Ramos (cell line): ENCODE measurements around the gene STPG1.

Source experiments
- in situ Hi-C: fragments of 300-500 bp; cut with MboI; formaldehyde crosslinking; loops from one replicate; pipeline ENCODE4 v1.14.3; 2022; ENCODE audit warnings: low sequenced_read_pairs; ENCODE audit not compliant: unreplicated experiment

The STPG1 gene

GRCh38 chr1:24379733-24380315 lies 33.8 kb downstream of the STPG1 start:
- in situ Hi-C loops, result loop anchor here (25.0 kb wide), 1 partner anchor 568 kb away; the partner anchor contains the start of gene GALE

DNA sequence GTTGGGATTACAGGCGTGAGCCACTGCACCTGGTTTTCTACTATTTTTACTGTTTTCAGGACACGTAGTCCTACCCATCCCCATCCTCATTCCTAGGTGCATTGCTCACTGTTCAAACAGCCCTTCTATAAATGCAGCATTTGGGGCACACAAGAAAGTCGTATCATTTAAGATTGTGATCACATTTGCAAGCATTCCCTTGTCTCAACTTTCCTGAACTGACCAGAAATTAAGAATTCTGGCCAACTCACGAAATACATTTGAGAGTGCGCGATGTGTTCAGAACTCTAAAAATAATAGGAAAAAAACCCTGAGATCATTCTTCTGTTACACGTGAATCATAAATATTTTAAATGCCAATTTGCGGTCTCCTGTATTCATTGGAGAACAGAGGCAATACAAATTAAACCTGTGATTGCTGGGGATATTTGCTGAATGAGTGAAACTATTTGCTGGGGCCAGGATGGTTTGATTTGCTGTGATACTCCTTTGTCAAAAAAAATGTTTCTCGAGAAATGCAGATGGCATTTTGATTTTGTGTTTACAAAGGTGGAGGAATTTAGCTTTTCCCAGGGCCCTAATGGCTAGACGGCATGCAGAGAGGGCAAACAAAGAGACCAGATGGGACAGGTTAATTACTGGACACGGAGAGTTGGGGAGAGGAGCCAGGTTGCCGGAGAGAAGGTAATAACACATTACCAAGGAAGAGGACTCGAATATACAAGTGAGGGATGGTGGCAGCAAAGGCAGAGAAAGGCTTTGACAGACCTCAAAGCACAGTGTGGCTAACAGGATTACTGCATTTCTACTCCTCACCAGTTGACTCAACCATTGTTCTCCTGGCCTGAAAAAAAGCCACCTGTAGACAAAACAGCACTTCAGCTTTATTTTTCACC lies 38.4 kb downstream of the STPG1 start:
- in situ Hi-C loops, result loop anchor here (25.0 kb wide), 1 partner anchor 563 kb away; the partner anchor contains the start of gene GALE

GRCh38 chr1:24373710-24374109 lies 39.9 kb downstream of the STPG1 start:
- in situ Hi-C loops, result no loop called here

DNA sequence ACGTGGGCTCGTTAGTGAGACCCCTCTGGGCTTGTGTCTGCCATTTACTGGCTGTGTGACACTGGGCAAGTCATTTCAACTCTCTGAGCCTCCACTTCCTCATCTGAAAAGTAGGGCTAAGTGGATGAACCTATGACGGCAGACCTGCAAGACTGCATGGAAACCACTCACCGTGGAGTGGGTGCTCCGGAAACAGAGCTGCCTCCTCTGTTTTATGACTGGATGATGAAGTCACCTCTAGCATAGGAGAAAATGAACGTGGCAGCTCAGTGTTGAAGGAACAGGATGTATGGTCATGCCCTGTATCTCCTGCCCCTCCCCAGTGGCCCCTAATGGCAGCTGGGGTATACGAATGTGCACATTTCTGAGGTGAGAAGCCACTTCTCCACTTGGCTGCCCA lies 40.5 kb downstream of the STPG1 start:
- in situ Hi-C loops, result no loop called here

- in situ Hi-C loops, result no loop called here
These were observed 43.8 kb downstream of the STPG1 start for GRCh38 chr1:24369801-24370200.

DNA sequence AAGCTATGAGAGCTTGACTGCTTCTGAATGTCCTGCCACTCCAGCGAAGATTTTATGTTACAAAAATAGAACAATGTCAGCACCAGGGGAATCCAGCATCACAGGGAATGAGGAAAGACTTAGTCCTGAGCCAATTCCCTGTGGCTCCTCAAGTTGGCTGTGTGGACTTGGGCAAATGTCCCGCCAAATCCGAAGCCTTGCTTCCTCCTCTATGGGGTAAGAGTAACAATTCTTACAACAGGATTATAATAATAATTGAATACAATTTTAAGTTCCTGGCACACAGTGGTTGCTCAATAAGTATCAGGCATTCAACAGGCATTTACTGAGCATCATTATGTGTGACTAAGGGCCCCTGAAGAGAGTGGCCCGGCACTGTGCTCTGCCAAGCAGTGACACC lies 44.4 kb downstream of the STPG1 start:
- in situ Hi-C loops, result no loop called here

DNA sequence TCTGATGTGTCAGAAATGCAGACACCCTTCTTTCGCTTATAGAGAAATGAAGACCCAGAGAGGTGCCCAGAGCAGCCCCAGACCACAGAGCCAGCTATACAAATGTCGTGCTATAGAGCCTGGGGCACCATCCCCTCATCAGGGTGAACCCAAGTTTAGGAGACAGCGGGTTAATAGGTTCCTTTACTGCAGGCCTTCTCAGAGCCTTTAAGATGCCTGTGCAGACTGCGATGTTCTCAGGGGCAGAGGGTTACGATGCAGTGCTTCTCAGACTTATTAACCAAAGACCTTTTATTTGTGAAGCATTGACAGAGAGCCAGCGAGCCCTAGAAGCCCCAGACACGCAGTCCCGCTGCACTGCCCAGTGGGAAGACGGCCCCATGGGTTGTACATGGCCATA lies 46.9 kb downstream of the STPG1 start:
- in situ Hi-C loops, result no loop called here

DNA sequence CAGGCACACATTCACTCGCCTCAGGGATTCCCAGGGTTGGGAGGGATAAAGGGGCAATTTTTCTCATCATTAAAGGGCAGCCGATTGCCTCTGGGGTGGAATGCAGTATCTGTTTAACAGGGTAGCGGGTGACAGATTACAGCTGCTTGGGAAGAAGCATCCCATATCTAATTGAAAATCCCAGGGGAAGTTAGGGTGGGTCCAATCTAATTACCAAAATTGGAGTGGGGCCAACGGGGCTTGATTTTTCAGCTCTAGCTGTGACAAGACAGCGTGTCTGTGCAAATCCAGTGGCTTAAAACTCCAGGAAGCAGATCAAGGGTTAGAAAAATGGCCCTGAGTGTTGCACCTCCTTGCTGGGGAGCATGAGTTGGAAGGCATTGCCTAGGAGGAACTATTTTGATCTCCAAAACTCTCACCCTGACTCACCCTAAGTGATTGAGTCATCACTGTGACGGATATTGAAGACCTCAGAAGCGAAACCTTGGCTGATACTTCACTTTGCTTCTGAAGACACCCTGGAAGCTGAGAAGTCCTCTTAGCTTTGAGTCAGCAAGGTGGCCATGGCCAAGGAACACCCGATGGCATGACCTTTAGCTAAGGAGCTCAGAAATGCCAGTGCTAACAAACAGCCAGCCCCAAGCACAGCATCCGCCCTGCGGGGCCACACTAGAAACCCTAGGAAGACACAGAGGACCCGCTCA lies 48.5 kb downstream of the STPG1 start:
- in situ Hi-C loops, result no loop called here

DNA sequence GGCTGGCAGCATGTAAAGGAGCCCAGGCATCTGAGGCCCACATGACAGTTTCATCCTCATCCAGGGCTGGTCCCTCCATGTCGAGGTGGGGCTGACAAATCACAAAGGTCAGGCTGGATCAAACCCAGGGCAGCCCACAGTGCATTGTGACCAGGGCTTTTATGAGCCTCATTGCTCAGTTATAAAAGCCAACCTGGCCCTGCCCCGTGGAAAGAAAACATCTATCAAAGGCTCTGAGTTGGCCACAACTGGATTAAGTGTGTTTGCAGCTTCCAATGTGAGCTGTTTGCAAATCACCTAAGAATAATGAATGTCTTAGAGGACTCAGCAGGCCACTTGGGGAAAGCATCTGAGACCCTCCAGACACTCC lies 49.0 kb downstream of the STPG1 start:
- in situ Hi-C loops, result no loop called here

- in situ Hi-C loops, result no loop called here
These were observed 49.6 kb downstream of the STPG1 start for GRCh38 chr1:24363994-24364393.

DNA sequence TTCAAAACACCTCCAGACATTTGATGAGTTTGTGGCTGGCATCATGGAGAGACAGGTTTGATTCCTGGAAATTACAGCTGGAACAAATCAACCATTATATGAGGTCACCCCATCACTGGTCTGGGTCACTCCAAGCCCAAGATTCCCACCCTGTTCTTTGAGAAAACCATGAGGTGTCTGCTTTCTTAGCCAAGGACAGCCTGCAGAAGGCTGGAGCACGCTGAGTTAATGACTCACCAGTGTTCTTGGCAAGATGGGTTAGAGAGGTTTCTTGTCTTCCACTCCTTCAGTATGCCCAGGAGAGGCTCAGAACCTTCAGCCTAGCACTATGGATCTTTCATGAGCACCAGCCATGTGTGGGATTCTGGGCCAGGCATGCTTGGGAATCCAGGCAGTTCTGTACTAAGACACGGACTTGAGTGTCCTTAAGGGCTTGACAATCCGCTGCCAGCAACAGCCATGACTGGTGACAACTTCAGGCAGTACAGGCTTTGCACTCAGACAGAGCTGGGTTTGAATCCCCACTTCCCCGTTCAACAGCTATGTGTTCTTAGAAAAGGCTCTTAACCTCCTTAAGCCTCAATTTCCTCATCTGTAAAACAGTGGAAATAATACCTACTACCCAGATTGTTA lies 50.5 kb downstream of the STPG1 start:
- in situ Hi-C loops, result no loop called here

GRCh38 chr1:24362396-24362795 lies 51.2 kb downstream of the STPG1 start:
- in situ Hi-C loops, result no loop called here

DNA sequence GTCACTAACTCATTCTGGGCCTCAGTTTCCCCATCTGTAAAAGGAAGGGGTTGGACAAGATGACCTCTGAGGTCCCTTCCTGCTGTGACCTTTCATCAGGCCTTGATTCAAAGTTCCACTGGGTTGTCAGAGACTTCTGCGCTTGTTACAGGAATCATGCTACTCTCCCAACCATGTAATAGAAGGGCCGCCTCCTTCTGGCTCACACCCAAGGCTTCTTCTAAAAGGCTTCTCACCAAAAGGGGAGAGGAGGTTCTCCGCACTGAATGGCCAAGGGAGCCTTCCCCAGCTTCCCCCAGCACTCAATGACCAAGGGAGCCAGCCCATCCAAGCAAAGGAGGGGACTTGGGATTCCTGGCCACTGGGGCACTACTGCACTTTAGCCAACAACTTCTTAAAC lies 51.8 kb downstream of the STPG1 start:
- in situ Hi-C loops, result no loop called here

GRCh38 chr1:24360681-24361080 lies 52.9 kb downstream of the STPG1 start:
- in situ Hi-C loops, result no loop called here

DNA sequence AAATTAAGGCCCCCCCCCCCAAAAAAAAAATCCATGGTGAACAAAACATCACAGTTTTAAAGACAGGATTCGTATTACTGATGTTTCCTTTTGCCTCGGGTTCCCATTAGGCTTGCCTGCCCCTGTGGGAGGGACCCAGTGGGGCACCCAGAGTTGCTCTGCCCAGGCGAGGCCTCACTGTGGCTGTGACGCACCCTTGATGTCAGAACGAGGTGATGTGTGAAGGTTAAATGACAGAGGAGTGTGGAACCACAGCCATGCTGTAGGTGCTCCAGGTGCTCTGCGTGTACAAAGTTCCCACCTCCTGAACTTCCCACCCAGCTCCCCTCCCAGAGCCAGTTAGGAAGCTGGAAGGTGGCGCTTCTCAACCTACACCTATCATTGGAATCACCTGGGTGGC lies 56.5 kb downstream of the STPG1 start:
- in situ Hi-C loops, result no loop called here

DNA sequence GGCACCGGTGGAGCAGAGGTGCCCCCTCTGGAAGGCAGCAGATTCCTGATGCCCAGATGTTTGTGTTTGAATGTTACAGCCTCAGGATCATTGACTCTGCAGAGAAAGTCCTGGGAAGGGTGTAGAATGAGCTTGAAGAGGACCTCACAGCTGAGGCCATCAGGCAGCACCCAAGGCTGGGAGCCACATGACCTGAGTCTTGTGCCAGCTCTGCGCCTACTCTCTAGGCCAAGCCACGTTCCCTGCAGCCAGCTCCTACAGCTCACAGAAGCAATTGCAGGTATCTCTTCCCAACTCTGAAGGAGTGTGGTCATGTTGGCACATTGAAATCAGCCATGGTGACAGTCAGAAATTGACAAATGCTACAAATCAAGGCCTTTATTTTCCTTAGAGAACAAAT lies 58.1 kb downstream of the STPG1 start:
- in situ Hi-C loops, result no loop called here

DNA sequence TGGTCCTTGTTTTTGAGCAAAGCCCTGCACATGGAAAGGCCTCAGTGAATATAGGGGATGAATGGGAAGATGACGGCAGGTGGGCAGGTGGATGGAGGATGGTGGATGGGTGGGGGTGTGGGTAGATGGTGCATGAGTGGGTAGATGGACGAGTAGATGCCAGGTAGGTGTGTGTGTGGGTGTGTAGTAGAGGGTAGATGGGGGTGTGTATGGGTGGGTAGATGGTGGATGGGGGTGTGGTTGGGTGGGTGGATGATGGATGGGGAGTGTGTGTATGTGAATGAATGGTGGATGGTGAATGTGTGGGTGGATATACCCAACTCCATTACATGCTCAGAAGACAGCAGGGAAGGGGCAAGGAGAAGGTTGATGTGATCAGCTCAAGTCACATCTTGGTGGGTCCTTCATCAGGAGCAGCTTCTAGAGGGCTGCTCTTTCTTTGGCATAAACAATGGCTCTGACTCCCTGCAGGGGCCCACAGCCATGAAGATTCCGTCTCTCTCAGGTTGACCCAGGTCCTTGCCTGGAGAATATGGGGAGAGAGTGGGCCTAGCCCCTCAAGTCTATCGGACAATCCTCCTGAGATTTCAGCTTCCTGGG lies 60.2 kb downstream of the STPG1 start:
- in situ Hi-C loops, result no loop called here

DNA sequence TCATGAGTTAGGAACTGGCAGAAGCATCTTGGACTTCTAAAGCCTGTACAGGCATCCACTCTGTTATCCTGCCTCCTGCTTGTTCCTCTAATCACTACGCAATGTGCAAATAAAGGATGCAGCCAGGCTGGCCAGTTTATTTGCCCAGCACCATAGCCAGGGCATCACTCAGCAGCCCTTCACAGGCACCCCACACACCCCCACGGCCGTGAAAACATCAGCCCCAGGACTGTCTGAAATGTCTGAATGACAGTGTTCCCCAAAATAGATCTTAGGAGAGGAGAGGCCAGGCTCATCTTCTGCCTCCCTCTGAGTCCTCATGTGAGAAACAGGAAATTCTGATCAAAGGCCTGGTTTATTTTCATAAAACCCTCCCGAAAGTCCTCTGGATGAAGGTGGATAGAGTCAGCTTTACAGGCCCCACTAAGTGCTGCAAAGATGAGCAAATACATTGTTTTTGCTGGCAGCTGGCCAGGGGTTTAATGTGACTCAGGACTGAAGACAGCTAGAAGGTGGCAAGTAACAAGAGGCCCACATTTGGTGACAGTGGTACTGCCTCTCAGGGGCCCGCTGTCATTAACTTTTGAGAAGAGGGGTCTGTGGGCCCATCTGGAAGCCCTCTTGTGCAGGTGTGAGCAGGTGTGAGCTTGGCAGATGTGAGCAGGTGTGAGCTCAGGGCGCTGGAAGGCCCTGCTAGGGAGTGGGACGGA lies 61.5 kb downstream of the STPG1 start:
- in situ Hi-C loops, result no loop called here

GRCh38 chr1:24351247-24351646 lies 62.3 kb downstream of the STPG1 start:
- in situ Hi-C loops, result no loop called here

- in situ Hi-C loops, result no loop called here
These were observed 63.7 kb downstream of the STPG1 start for GRCh38 chr1:24349891-24350290.
